HPDE6-E6E7 (cell line): ENCODE results near the gene ARL13B.
A peak's percentile ranks its signal among the peaks of the same experiment; 100 is the strongest.
"Not testable (repeated sequence)": the region's sequence is repeated elsewhere in the genome, so short reads cannot be mapped to it uniquely, and the experiment has no call there.

Experiments
- DNase-seq: peaks from one replicate; pipeline ENCODE4 v3.0.0; 2011; ENCODE audit warnings: missing footprints; ENCODE audit errors: extremely low spot score

Gene ARL13B

DNA sequence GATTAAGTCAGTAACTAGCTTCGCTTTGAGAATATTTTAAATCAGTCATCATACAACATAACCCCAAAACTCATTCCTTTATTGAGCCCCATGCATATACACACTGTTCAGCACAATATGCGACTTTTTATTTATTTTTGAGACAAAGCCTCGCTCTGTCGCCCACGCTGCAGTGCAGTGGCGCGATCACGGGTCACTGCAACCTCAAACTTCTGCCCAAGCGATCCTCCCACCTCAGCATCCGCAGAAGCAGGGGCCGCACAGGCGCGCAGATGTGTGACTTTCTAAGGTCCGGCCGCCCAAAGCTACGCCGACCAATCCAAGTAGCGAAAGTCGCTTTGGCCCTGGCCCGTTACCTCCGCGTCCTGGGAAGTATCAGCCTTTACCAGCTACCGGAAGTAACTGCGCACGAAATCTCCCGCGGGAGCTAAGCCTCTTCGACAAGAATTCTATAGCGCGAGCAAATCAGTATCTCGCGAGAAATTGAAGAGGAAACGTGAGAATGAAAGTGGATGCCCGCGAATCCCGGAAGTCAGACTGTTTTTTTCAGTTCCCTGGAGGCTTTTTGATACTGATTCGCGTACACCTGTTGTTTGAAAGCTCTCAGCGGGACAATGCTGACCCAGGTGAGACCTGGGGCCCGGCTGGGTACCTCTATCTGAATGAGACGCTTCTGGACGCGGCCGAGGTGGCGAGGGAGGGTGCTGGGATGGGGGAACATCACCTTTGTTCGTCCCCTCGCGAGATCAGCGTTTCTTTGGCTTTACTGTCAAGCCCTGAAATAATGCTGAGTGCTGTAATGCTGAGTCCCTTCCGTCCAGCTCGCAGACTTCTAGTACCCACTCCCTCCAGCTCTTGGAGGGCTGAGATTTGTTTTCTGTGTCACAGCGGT is 82.8 kb downstream of the ARL13B start, which contains the start of the genes DHFR2 and NSUN3:
Gene DHFR2, minus strand, starts transcription at position 404 of the 892 bp plus-strand sequence. CDS start 1,405 bp downstream, outside the sequence.
Gene NSUN3, plus strand, starts transcription at position 549 of the 892 bp plus-strand sequence. Its CDS starts 66 bp downstream, at position 615.
- peak; percentile 81 for DNase-seq

DNA sequence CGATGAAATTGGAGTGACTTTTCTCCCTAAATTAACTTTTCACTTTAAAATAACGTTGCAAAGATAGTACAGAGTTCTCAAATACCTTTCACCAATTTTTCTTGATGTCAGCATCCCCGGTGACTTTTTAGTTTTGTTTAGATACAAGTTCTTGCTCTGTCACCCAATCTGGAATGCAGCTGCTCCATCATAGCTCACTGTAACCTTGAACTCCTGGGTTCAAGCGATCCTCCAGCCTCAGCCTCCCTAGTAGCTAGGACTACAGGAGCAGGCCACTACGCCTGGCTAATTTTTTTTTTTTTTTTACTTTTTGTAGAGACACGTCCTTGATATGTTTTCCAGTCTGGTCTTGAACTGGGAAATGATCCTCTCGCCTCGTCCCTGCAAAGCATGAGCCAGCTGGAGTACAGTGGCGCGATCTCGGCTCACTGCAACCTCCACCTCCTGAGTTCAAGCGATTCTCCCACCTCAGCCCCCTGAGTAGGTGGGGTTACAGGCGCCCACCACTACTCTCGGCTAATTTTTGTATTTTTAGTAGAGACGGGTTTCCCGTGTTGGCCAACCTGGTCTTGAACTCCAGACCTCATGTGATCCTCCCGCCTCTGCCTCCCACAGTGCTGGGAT is 83.7 kb downstream of the ARL13B start:
- no peak for DNase-seq

DNA sequence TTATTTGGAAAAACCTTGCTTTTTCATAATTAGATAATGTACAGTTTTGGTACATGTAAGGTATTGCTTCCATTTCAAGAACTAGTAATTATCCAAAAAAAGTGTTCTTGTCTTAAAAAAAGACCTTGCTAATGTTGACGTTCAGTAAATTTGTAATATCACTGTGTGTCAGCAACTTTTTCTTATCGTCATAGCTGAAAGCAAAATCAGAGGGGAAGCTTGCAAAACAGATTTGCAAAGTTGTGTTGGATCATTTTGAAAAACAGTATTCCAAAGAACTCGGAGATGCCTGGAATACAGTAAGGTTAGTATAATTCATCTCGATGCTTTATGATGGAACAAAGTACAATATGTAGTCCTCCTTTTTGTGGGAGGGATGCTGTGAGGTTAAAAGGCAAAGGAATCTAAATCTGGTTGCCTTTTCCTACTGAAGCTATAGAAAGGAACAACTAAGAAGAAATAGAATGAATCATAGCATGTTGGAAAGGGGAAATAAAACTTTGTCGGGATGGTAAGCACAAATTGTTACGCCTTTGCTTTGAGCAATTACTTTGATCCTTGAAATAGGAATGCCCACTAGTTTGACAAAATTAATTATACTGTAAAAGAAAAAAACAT is 84.4 kb downstream of the ARL13B start:
- no peak for DNase-seq

DNA sequence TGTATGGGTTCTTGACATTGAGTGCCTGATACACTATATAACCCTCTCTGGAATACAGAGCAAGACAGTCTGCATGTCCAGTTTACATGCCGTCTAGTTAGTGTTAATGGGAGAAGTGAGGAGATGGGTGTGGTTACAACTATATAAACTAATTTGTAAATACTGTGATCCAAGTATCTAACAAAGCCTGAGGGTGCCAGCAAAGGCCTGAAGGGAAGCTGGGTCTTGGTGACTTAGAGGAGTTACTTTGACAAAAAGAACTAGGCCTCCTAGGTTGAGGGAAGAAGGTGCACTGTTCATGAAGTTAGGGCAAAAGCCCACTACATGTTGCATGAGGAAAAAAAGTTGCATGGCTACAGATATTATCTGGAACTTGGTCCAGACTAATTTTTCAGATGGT is 85.2 kb downstream of the ARL13B start:
- DNase-seq, result no peak

DNA sequence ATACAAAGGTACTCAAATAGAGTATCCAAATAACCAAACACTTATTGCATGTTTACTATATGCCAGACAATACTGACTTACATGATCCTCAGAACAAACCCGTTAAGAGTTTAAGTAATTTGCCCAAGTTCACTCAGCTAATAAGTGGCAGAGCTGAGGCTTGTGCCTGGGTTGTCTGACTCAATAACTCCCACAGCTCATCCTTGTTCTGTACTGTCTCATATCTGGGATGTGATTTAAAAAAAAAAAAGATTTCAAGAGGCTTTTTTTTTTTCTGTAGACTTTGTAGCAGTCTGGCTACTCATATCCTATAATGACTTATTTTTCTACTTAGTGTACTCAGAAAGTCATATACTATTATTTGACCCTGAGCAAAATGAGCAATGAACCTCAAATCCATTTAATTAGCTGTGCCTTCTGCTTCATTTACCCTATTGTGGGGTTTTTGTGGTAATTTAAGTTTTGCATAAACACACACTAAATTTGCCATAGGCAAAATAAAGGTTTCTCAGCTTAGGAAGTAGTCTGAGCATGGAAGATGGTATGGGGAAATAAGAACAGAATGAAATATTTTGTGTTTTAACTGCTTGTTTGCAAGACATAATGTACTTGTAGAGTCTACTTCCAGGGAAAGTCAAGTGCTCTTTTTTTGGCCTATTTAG is 86.0 kb downstream of the ARL13B start:
- no peak for DNase-seq

DNA sequence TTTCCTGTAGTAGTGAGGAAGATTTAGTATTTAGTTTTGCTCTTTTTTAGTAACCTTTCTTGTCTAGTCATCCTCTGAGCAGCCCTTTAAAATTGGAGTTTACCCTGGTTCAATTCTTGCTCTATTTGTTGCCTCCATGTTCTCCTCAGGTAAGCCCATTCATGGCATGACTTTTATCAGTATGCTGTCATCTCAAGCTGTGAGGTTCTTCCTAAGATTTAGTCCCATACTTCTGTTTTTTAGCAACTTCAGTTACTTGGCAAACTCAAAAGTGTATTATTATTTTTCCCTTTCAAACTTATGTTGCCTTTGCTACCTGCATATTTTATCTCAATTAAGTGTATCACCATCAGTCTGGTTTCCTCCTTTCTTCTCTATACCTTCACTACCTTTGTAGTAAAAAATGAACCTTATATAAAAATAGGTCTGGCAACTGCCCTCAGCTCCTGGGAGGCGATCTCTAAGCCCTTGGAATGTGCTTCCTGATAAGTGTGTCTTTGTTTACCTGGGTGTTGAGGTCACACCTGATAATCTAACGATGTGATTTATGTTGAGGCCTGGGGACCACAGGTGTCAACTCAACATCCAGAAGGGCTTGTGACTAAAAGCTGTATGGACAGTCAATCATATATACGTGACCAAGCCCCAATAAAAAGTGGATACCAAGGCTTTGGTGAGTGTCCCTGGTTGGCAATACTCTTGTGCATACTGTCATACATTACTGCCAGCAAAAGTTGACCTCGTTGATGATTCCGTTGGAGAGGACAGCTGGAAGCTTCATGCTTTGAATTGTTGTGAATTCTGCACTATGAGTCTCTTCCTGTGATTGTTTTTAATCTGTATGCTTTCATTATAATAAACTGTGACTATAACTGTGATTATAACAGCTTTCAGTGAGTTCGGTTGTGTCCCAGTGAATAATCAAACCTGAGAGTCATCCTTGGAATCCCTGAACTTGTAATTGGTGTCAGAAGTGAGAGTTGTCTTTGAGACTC is 86.8 kb downstream of the ARL13B start:
- no peak for DNase-seq

DNA sequence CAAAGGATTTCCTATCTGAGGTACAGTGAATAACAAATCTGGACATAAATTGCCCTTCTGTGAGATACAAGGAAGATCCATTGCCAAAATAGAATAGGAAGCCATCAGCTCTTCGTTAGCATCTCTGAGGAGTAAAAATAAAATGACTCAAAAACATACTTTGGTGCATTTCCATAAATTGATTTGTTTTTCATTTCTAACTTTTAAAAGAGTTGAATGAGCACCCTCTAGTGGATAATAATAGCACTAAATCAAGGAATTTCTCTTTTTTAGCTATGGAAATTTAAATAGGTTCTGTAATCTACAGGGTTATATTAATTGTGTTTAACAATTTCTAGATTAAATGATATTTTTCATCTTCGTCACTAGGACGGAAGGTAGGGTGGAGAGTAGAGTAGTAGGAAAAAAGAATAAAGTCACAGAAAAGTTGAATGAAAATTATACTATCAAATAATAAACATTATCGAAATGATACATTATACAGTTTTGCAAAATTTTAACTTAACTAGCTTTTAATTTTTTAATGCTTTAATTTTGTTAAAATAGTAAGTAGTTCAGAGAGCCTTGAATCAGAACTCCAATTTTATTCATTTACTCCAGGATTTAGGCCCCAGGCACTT is 89.3 kb downstream of the ARL13B start:
- no peak for DNase-seq

DNA sequence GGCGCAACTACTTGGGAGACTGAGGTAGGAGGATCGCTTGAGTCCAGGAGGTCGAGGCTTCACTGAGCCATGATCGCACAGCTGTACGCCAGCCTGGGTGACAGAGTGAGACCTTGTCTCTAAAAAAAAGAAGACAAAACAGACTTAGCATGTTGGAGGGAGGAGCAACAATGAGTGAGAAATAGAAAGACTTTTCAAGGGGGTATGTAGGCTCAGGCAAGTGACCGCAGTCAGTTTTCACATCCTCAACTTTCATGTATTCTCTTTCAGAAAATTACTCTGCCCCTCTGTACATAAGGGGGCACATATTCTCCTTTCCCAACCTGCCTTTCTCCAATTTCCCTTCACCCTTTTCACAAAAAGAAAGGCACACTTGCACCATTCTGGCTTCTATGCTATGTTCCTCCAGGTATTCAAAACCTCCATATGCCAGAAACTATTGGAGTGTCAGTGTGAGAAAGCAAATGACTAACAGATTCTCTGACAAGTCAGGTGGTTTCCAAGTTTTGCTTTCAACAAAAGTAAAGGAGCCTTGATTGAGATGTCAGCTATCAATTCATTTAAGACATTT is 90.5 kb downstream of the ARL13B start:
- DNase-seq, result no peak

DNA sequence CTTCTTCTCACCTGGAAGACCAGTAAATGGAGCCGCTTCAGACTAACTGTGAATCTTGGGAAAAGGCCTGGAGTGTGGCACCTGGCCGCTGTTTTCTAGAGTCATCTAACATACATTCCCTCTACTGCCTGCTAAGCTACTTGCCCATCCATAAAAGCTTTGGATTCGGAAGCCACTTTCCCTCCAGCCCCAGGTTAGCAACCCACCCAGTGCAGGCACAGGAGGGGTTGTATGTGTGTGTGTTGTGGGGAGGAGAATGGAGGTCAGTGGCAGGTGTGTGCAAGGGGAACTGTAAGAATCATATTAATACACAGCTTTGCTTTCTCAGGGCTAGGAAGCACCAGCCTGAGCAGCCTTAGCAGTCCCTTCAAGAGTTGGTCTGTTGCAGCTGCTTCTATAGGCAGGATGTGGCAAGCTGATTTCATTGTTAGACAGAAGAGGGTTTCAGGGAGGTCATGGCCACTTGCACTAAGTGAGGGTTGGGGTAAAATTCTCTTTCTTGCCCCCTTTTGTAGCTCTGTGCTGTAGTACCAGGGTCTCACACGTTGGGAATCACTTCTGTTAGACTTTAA is 91.8 kb downstream of the ARL13B start:
- DNase-seq, result no peak

DNA sequence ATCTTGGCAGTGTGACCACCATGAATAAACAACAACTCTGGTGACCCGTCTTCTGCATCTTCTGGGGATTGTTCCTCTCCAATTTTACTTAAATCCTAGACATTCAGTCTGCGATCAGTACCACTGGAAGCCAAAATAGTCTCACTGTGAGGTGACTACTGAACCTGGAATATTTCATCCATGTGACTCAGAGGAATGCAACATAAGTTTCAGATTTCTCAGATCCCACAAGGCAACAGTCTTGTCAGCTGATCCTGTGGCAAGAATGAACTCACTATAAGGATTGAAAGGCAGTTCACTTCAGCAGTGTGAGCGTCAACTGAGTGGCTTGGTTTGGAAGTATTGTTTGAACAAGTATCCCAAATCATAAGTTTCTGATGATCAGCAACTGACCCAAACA is 96.1 kb downstream of the ARL13B start:
- no peak for DNase-seq

DNA sequence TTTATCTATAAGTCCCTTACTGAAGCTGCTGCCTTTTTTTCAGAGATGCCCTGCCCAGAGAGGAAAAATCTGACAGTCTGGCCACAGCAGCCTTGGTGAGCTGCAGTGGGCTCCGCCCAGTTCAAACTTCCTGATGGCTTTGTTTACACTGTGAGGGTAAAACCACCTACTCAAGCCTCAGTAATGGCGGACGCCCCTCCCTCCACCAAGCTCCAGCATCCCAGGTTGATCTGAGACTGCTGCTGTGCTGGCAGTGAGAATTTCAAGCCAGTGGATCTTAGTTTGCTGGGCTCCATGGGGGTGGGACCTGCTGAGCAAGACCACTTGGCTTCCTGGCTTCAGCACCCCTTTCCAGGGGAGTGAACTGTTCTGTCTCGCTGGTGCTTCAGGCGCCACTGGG is 100.6 kb downstream of the ARL13B start:
- DNase-seq, result not testable (repeated sequence)

DNA sequence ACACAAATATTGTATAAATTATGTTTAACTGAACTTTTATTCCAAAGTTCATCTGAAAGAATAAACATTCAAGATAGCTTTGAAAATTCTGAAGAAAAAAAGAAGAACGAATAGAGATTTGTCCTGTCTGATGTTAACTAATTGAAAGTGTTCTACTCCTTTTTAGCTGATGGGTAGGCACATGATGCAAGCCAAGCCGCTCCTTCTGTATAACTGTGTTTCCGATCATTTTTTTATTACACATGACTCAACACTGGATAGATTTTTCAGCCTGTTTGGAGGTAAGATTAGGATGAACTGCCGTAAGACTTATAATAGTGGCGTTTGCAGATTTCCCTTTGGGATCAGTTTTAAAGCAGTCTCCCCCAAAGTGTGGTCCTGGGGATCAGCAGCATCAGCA is 101.9 kb downstream of the ARL13B start:
- DNase-seq, result no peak

DNA sequence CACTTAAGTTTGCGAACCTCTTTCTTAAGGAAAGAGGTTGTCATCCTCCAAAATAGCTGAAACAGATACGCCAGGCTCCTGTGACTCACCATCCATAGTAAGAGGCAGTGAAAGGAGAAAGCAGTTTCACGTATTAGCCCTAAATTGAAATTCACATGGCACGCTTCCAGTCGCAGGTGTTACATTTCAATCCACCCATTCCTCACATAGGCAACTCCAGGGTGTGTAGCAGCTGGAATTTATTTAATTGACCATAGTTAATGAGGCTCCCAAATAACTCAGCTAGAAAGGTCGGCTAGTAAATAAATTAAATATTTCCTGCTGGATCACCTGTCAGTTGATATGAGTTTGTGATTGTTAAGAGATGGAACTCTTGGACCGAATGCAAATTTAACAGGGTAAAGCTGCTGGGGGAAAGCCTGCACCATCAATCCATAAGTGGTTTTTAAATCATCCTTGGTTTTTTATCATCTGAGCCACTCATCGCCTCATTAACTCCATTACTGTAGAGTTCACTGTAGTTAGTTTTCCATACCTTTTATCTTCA is 102.5 kb downstream of the ARL13B start:
- DNase-seq, result no peak

DNA sequence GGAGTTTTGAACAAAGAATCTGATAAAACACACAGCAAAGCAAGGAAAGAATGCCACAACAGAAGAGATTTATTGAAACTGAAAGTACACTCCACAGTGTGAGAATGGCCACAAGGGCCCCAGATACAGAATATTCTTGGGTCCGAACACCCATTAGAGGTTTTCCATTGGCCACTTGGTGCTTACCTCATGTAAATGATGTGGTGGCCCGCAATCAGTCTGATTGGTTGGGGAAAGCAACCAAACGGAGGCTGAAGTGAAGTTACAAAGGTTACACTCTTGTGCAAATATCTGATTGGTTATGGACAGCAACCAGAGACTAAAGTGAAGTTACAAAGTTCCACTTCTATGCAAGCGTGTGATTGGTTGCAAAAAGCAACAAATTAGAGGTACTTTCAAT is 103.3 kb downstream of the ARL13B start:
- no peak for DNase-seq

DNA sequence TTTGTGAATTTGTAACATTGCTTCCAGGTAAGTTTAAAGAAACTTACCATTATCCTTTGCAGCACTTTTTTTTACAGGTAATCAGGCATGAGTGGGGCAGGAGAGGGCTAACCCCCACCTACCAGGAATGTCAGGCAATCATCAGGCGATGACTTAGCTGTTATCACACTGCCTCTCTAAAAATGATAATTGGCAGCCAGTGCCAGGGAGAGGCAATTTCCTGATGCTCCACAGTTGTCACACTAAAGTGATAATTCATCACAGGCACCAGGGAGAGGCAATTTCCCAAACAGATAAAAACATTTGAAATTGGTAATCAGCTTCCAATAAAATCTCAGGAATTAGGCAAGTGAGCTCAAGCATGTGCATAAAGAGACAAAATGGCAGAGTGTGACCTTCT is 109.2 kb downstream of the ARL13B start:
- DNase-seq, result no peak

DNA sequence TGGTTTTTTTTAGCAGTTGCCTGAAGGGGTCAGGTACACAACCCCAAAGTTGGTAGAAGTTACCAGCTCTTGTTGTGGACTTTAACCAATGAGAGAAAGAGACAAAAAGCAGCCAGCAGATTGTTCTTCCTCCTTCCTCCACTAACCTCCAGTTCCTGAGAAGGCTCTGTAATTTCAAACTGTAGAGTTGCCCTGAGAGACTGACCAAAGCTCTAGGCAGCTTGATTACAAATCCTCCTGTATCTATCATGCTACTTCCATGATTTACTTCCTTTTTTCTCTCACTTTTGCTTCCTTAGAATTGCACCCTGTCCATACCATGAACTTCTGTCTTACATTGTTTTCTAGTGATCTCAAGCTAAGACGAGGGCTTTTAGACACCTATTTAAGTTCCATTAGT is 112.1 kb downstream of the ARL13B start:
- DNase-seq, result no peak

DNA sequence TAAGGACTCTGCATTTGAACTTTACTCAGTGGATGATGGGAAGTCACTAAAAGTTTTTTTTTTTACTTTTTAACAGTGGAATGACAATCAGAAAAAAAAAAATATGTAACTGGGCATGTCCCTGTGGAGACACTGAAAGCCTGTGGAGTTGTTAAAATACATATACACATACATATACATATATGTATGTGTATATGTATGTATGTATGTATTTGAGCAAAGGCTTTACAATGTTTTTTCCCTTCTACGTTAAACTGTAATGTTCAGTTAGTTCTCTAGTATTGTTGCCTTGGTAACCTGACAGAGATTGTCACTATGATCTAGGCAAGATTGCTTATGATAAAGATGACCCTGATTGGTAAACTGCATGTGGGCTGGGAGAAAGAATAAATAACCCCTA is 113.2 kb downstream of the ARL13B start:
- no peak for DNase-seq

DNA sequence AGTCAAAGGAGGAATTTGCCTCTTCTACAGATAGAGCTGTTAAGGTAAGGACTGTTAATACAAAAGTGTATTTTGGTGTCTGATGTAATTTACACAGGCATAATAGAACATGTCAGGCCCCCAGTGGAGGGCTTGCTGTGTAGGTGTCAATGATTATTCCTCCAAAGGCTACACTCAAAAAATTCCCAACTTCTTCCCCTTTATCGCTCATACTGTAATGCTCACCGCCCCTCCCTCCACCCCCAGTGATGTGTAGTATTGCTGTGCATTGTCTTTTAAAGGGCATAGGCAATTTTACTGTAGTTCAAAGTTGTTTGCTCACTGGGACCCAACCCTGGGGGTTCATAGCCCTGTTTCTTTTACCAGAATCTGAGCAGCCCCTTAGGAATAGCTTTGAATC is 115.2 kb downstream of the ARL13B start:
- no peak for DNase-seq

DNA sequence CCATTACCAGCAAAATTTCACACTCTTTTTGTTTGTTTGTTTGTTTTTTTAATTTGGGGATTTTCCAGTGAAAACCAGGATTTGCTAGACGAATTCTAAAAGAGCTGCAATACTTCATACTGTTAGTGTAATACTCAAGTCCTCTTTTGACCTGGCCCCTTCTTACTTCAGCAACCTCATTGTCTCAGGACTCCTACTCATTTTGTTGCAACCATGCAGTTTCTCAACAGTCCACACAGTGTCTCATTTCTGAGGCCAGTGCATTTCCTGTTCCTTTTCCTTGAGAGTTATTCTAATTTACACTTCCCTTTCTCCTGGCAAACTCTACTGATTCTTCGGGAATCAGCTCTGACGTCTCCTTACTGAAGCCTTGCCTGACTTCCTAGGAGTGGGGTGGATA is 118.5 kb downstream of the ARL13B start:
- DNase-seq, result no peak
